GM13977 (cell line): ENCODE measurements around the gene FAM149A.

Experiments used
- DNase-seq: peaks from one replicate; pipeline ENCODE4 v3.0.0; 2012; ENCODE audit warnings: low spot score
- CTCF ChIP-seq: IDR thresholded peaks from 2 replicates; pipeline ENCODE4 v1.5.1; 2012; ENCODE audit warnings: mild to moderate bottlenecking, control low read depth; ENCODE audit not compliant: insufficient read depth; ENCODE audit errors: extremely low read depth, missing control alignments
- in situ Hi-C: fragments of 300-500 bp; cut with MboI; formaldehyde crosslinking; loops from one replicate; pipeline ENCODE4 v1.12.0; 2022; ENCODE audit warnings: low sequenced_read_pairs, low pct_unique_long_range_greater_than_20kb, mixed read lengths, inconsistent platforms; ENCODE audit not compliant: unreplicated experiment

FAM149A gene

GRCh38 chr4:186134861-186135260 is 30.4 kb downstream of the FAM149A start:
- TF ChIP-seq CTCF: no peak
- in situ Hi-C loops: no loop called here
- no peak for DNase-seq

DNA sequence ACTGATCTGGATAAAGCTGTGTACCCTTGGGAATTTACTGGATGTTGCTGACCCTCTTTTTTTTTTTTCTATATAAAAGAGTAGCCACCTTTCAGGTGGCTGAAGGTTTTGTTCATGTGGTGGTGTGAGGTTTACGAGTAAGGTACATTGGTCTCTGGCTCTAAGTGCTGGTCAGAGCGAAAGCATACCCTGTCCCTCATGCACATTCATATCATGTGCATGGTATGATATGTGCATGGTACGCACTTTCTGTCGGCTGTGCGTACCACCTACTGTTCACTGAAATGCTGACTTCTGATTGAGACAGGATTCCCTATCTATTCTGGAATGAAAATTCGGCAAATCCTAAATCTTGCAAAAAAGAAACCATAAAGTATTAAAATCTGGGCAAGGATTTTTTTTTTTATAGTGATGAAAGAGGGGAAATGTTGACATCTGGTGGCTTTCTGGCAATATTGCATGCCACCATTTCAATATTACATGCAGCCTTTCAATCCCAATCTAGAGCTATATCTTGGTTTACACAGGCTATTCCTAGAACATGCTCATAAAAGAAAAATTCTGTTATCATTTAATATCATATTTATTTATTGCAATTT is 32.8 kb downstream of the FAM149A start:
- TF ChIP-seq CTCF: peak; percentile 58
- DNase-seq: no peak
- in situ Hi-C loops: no loop called here

DNA sequence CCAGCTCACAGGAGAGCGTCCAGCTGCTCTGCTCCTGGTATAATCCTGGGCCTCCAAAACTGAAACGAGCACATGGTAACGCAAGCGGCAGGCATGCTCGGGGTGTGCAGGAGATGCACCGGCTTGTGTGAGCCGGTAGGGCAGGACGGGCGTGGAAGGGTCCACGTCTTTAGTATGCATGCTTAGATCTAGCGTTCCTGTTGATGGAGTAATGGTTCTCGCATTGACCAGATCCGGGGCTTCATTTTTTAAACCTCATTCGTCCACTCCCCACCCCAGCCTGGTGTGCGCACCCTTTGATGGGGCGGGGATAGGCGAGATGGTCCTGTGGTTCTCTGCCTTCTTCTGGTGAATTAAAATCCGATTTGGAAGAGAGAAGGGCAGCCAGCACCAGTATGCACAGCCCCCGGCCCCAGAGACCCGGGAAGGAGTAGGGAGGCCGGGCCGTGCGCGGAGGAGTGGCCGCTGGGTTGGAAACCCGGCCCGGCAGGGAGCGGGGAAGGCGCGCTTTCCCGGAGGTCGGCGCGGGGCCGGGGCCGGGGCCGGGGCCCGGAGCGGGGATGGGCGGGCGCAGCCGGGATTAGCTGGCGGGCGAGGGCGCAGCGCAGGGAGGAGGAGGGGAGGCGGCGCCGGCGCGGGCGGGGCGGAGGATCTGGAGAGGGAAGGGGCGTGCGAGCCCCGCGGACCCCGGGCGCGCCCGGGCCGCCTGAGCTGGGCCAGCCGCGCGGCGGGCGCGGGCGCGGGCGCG is 39.9 kb downstream of the FAM149A start:
- in situ Hi-C loops: no loop called here
- TF ChIP-seq CTCF: no peak
- peak; percentile 44 for DNase-seq

- TF ChIP-seq CTCF: no peak
- peak; percentile 61 for DNase-seq
- in situ Hi-C loops: no loop called here
These were observed 40.6 kb downstream of the FAM149A start for GRCh38 chr4:186144946-186145569.

- DNase-seq: no peak
- TF ChIP-seq CTCF: no peak
- in situ Hi-C loops: no loop called here
These were observed 42.0 kb downstream of the FAM149A start for GRCh38 chr4:186146458-186146857.

DNA sequence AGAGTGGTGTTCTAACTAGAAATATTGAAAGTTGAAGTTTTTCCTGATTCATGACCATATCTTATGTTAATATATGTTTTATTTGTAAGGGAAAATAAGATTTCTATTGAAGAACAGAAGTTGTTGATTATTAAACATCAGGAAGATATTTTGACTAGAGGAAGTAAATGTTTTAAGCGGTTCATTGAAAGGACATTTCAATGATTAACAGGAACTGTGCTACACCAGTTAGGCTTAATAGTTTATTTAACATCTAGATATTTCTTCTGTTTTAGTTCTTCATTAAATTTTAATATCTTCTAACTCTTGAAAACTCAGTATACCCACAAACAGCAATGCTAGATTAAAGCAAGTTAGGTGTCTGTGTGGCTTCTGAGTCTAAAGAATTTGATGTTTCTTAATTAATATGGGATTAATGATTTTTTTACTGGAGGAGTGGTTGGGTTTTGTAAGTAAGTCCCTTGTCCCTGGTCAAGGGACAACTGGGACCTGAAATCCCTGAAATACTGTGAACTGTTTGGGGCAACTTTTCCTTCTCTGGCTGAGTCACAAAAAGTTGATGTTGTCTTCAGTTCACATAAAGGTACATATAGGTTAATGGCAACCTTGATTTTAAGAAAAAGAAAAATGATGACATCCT is 44.0 kb downstream of the FAM149A start:
- in situ Hi-C loops: no loop called here
- TF ChIP-seq CTCF: no peak
- DNase-seq: no peak
